Heart left ventricle (tissue), 16 donors: ENCODE data around the gene C14orf132. TPM values are rescaled to one million over a fixed set of nuclear protein-coding genes. Genes with fewer than 3 reads are reported as not detected.

Experiments used
- ATAC-seq, 4 donors: fragments of 200-7000 bp; cut with Tn5 transposase; one replicate each; pipeline ENCODE4 v1.9.1; 2020 to 2022; ENCODE audit warnings: moderate library complexity in 4 of 4, mild to moderate bottlenecking in 3 of 4, moderate number of reproducible peaks in 1 of 4
- DNase-seq, 5 donors: peaks; one replicate each; pipeline ENCODE4 v3.0.0-alpha.2; 2020
- H3K27ac ChIP-seq, 12 donors: fragments of 200-600 bp; sonication (generic) in 4 of 12; one replicate each; pipeline versions ENCODE4 v1.5.0 to v1.8.0; 2016 to 2022; ENCODE audit warnings: mild to moderate bottlenecking in 2 of 12
- H3K27me3 ChIP-seq, 9 donors: fragments of 200-600 bp; sonication (generic) in 2 of 9; one replicate each; pipeline versions ENCODE4 v1.5.1 to v1.8.0; 2016 to 2022; ENCODE audit warnings: mild to moderate bottlenecking in 3 of 9
- H3K36me3 ChIP-seq, 9 donors: fragments of 200-600 bp; sonication (generic) in 2 of 9; one replicate each; pipeline versions ENCODE4 v1.5.0 to v1.8.0; 2018 to 2022; ENCODE audit warnings: mild to moderate bottlenecking in 2 of 9
- H3K4me1 ChIP-seq, 12 donors: fragments of 200-600 bp; sonication (generic) in 4 of 12; one replicate each; pipeline versions ENCODE4 v1.5.0 to v1.8.0; 2016 to 2022; ENCODE audit warnings: mild to moderate bottlenecking in 3 of 12
- H3K4me3 ChIP-seq, 12 donors: fragments of 200-600 bp; sonication (generic) in 4 of 12; one replicate each; pipeline versions ENCODE4 v1.5.0 to v1.8.0; 2017 to 2022; ENCODE audit warnings: mild to moderate bottlenecking in 9 of 12, moderate library complexity in 4 of 12
- H3K9me3 ChIP-seq, 12 donors: fragments of 200-600 bp; sonication (generic) in 4 of 12; one replicate each; pipeline versions ENCODE4 v1.5.0 to v1.8.0; 2016 to 2022; ENCODE audit warnings: mild to moderate bottlenecking in 1 of 12
- CTCF ChIP-seq, 12 donors: fragments of 200-600 bp; sonication (generic) in 4 of 12; IDR thresholded peaks; one replicate each; pipeline versions ENCODE4 v1.5.0 to v1.8.0; 2018 to 2022; ENCODE audit warnings: antibody characterized with exemption in 12 of 12, mild to moderate bottlenecking in 5 of 12
- POLR2A ChIP-seq, 2 donors: fragments of 450-650 bp; IDR thresholded peaks; one replicate each; pipeline ENCODE4 v1.6.1; 2017; ENCODE audit warnings: antibody characterized with exemption in 2 of 2, mild to moderate bottlenecking in 2 of 2, moderate library complexity in 2 of 2
- WGBS, 4 donors: extraction: QIAGEN DNeasy Blood & Tissue Kit in 2 of 4; methylation state at CpG; one replicate each; pipeline versions ENCODE4 v1.1.5 to v1.1.7; 2013 to 2018; 5-methylcytosine and 5-hydroxymethylcytosine counted together
- intact Hi-C, 10 donors: fragments of 100-400 bp; cut with DNase I; formaldehyde crosslinking; loops; one replicate each; pipeline versions ENCODE4 v1.11.1 to v1.14.2; 2022
- polyA plus RNA-seq, 2 donors: library from polyadenylated mRNA; stranded (reverse); fragments of 200-250 nt; gene quantifications; one replicate each; pipeline ENCODE4 v1.2.3, GENCODE V29; 2013
- total RNA-seq, 9 donors: library from RNA; depleted of rRNA in 2 of 9; stranded (reverse); fragments of >200 nt in 2 of 9; fragmentation: NEBNext Ultra II Directional in 3 of 9; extraction: Animal tissue kit (Norgen Biotek cat#: 25700) in 3 of 9; gene quantifications; one replicate each; pipeline versions ENCODE4 v1.1.0 to v1.2.4, GENCODE V29; 2016 to 2023
- donor health status: ischemic (EF 13 %, LVEDD 7.1; RV severe dilation, severe dysfunction).
- donor health status: healthy with polysubstance abuse.
- donor health status: DM: no; HTN: yes; CAD: no.
- donor health status: DM: no; HTN: no; CAD: no.
- donor health status: ischemic (EF 25% LVEDD 6.9; RV normal size, moderate dysfunction).
- donor health status: ischemic (EF 25% LVEDD 5.7; RV mildly dilated, moderate dysfunction).
- donor health status: healthy.
- donor health status: DM: yes; HTN: yes; CAD: no.
- donor health status: ischemic (EF 35%, LVEDD 5.7; RV mildly dilated, moderate dysfunction).
- donor health status: nonischemic (EF 11% LVEDD 7.7; RV severe dilation, severe dysfunction).
- donor health status: DM: yes; HTN: yes; CAD: no.
- donor health status: PGD.
- donor health status: ischemic (EF 29% LVEDD 5.4; RV normal size, mild dysfunction).
- donor health status: nonischemic (EF 23%, LVEDD 6.1; RV moderate dilation, normal function).

Gene C14orf132
- total and polyA plus RNA-seq, 11 donors: 0.76 to 14.9 (median 1.8) TPM

GRCh38 chr14:96084796-96085195 is 45.6 kb downstream of the C14orf132 start:
- Histone ChIP-seq H3K27me3 (peaks cover 0 to 8% (median 0%) of the 10 kb centered on the region in 9 donors), H3K4me1 (peaks cover 0 to 3% (median 0%) of the 10 kb centered on the region in 12 donors), H3K9me3 (no peaks in the 10 kb centered on the region), H3K27ac (no peak overlapping the region), H3K4me3 (no peak overlapping the region), H3K36me3 (peaks cover 0 to 12% (median 0%) of the 10 kb centered on the region in 9 donors)
- no peak for TF ChIP-seq CTCF (IDR thresholded peaks at IDR 0.05)
- ATAC-seq: no peak
- DNase-seq: no peak
- WGBS, 4 donors: 79 to 87% (median 83%) methylated on average over 3 to 4 of the region's 4 CpGs
- intact Hi-C loops: no loop called here

- ATAC-seq: no peak
- no peak overlapping the region for H3K4me3 ChIP-seq
- H3K36me3 ChIP-seq: peaks cover 0 to 12% (median 0%) of the 10 kb centered on the region in 9 donors
- no peak overlapping the region for H3K27ac ChIP-seq
- peaks cover 0 to 6% (median 0%) of the 10 kb centered on the region in 9 donors for H3K27me3 ChIP-seq
- H3K9me3 ChIP-seq: no peaks in the 10 kb centered on the region
- H3K4me1 ChIP-seq: peaks cover 0 to 8% (median 1%) of the 10 kb centered on the region in 12 donors
- WGBS, 4 donors: 78 to 87% (median 84%) methylated on average over 8 of the region's 8 CpGs
- DNase-seq: no peak
- intact Hi-C loops: no loop called here
- TF ChIP-seq CTCF (IDR thresholded peaks at IDR 0.05) (no peak), POLR2A (IDR thresholded peaks at IDR 0.05) (no peak)
These were observed 46.2 kb downstream of the C14orf132 start for GRCh38 chr14:96085369-96085768.

GRCh38 chr14:96086032-96086431 is 46.9 kb downstream of the C14orf132 start:
- Histone ChIP-seq H3K36me3 (peaks cover 0 to 12% (median 0%) of the 10 kb centered on the region in 9 donors), H3K27me3 (peaks cover 0 to 6% (median 0%) of the 10 kb centered on the region in 9 donors), H3K4me1 (peaks cover 0 to 15% (median 7%) of the 10 kb centered on the region in 12 donors), H3K27ac (no peak overlapping the region), H3K4me3 (no peak overlapping the region), H3K9me3 (no peaks in the 10 kb centered on the region)
- no peak for ATAC-seq
- intact Hi-C loops: no loop called here
- no peak for DNase-seq
- WGBS, 4 donors: 64 to 86% (median 78%) methylated on average over 3 of the region's 3 CpGs
- TF ChIP-seq CTCF (IDR thresholded peaks at IDR 0.05): no peak
- no peak for TF ChIP-seq POLR2A (IDR thresholded peaks at IDR 0.05)

- 95 to 97% (median 95%) methylated on average over 15 to 18 of the region's 18 CpGs for WGBS, 4 donors
- Histone ChIP-seq H3K4me1 (peaks cover 0 to 21% (median 10%) of the 10 kb centered on the region in 12 donors), H3K27ac (no peak overlapping the region), H3K36me3 (peaks cover 0 to 12% (median 0%) of the 10 kb centered on the region in 9 donors), H3K4me3 (no peak overlapping the region), H3K9me3 (no peaks in the 10 kb centered on the region), H3K27me3 (peaks cover 0 to 6% (median 0%) of the 10 kb centered on the region in 9 donors)
- ATAC-seq: no peak
- TF ChIP-seq POLR2A (IDR thresholded peaks at IDR 0.05) (no peak), CTCF (IDR thresholded peaks at IDR 0.05) (no peak)
- DNase-seq: no peak
- intact Hi-C loops: no loop called here
These were observed 47.5 kb downstream of the C14orf132 start for GRCh38 chr14:96086574-96087077.
